Mammary epithelial cell (primary cell): ENCODE measurements around the gene URM1.

ENCODE experiments used
- EZH2 ChIP-seq: IDR thresholded peaks from 2 replicates; pipeline ENCODE4 v1.6.1; 2012; ENCODE audit warnings: low read length, inconsistent platforms, borderline replicate concordance
- TF ChIP-seq, protein P1 (sequence below), 2 donors: IDR thresholded peaks in 1 of 2; conservative IDR thresholded peaks in 1 of 2; 2 replicates each; pipeline ENCODE4 v1.5.1; 2011 to 2012; ENCODE audit warnings: inconsistent platforms in 2 of 2, low read length in 2 of 2, mild to moderate bottlenecking in 2 of 2, control low read depth in 1 of 2, low read depth in 1 of 2; ENCODE audit not compliant: insufficient read depth in 1 of 2; ENCODE audit errors: extremely low read depth in 1 of 2

- TF ChIP-seq, protein P1, sequence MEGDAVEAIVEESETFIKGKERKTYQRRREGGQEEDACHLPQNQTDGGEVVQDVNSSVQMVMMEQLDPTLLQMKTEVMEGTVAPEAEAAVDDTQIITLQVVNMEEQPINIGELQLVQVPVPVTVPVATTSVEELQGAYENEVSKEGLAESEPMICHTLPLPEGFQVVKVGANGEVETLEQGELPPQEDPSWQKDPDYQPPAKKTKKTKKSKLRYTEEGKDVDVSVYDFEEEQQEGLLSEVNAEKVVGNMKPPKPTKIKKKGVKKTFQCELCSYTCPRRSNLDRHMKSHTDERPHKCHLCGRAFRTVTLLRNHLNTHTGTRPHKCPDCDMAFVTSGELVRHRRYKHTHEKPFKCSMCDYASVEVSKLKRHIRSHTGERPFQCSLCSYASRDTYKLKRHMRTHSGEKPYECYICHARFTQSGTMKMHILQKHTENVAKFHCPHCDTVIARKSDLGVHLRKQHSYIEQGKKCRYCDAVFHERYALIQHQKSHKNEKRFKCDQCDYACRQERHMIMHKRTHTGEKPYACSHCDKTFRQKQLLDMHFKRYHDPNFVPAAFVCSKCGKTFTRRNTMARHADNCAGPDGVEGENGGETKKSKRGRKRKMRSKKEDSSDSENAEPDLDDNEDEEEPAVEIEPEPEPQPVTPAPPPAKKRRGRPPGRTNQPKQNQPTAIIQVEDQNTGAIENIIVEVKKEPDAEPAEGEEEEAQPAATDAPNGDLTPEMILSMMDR (conservative IDR thresholded peaks at IDR 0.05 in 1 of 2, IDR thresholded peaks at IDR 0.05 in 1 of 2; ENCODE audit: extremely low read depth in 1 of 2, insufficient read depth in 1 of 2, low read depth in 1 of 2, low read length in 2 of 2): no peak
- no peak for TF ChIP-seq EZH2
These were observed 22.8 kb downstream of the URM1 start for GRCh38 chr9:128393970-128394369.
